T-helper 2 cell treated with Interferon-gamma antibody and Interleukin-4, amounts not matched to agents 5 μg/mL and 100 μg/mL, for 36 hours (primary cell): ENCODE measurements around the gene SS18L1.

ENCODE experiments used
- DNase-seq: peaks from one replicate; pipeline ENCODE4 v3.0.0; 2021; ENCODE audit warnings: low spot score
- H3K27ac Mint-ChIP-seq: one replicate; pipeline ENCODE4 v1.8.0; 2021; ENCODE audit warnings: mild to moderate bottlenecking, mixed read lengths
- H3K27me3 Mint-ChIP-seq: one replicate; pipeline ENCODE4 v1.8.0; 2021; ENCODE audit warnings: low read depth, mixed read lengths
- H3K36me3 Mint-ChIP-seq: one replicate; pipeline ENCODE4 v1.8.0; 2021; ENCODE audit warnings: low read depth, mixed read lengths
- H3K4me1 Mint-ChIP-seq: one replicate; pipeline ENCODE4 v1.8.0; 2021; ENCODE audit warnings: low read depth, mixed read lengths
- H3K4me3 Mint-ChIP-seq: one replicate; pipeline ENCODE4 v1.8.0; 2022; ENCODE audit warnings: mild to moderate bottlenecking, moderate library complexity, mixed read lengths
- H3K9me3 Mint-ChIP-seq: one replicate; pipeline ENCODE4 v1.8.0; 2021; ENCODE audit warnings: mixed read lengths

Gene SS18L1

DNA sequence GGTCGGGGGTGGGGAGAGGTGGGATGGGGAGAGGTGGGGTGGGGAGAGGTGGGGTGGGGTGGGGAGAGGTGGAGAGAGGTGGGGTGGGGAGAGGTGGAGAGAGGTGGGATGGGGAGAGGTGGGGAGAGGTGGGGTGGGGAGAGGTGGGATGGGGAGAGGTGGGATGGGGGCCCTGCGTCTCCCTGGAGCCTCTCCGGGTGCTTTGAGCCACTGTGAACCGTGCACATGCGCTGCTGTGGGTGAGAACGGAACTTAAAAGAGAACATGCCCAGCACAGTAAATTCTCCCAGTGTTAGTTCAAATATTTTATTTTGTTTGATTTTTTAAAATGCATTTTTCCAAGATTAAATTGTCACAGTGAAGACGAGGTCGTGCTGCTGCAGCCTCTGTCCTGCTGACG, 16.7 kb downstream of the SS18L1 start:
- H3K27ac Mint-ChIP-seq: no peak overlapping the region
- no peak overlapping the region for H3K4me3 Mint-ChIP-seq
- peaks cover 7% of the 10 kb centered on the region for H3K4me1 Mint-ChIP-seq
- no peaks in the 10 kb centered on the region for H3K9me3 Mint-ChIP-seq
- H3K36me3 Mint-ChIP-seq: peaks cover 18% of the 10 kb centered on the region
- no peaks in the 10 kb centered on the region for H3K27me3 Mint-ChIP-seq
- DNase-seq: no peak

DNA sequence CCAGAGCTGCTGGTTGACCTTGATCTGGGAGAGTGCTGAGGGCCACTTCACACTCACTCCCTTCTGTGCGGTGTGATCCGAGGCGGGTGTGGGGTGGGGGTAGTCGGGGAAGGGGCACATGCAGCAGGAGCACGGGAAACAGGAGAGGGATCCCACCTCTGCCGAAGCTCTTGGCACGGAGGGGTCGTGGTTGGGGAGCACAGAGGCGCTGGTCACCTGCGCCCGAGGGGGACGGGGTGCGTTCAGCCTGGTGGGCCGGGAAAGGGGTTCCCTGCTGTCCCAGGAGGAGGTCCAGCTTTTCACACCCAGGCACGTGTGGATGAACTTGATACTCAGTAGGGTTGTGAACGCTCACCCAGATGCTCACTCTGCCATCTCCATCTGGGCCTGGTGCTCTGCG, 17.3 kb downstream of the SS18L1 start:
- H3K27me3 Mint-ChIP-seq: no peaks in the 10 kb centered on the region
- DNase-seq: no peak
- H3K27ac Mint-ChIP-seq: no peak overlapping the region
- peaks cover 7% of the 10 kb centered on the region for H3K4me1 Mint-ChIP-seq
- no peak overlapping the region for H3K4me3 Mint-ChIP-seq
- peaks cover 17% of the 10 kb centered on the region for H3K36me3 Mint-ChIP-seq
- H3K9me3 Mint-ChIP-seq: no peaks in the 10 kb centered on the region

DNA sequence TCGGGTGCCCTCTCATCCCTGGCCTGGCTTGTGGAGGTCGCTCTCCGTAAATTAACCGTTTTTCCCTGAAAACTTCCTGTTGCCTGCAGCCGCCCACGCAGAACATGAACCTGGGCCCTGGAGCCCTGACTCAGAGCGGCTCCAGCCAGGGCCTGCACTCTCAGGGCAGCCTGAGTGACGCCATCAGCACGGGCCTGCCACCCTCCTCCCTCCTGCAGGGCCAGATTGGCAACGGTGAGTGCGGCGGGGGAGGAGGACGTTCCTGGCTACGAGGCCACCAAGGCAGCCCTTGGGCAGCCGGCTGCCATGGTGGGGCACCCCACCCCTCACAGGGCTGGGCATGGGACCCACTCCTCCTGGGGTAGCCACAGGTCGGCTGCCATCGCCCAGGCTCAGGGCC, 17.8 kb downstream of the SS18L1 start:
- no peak overlapping the region for H3K27ac Mint-ChIP-seq
- no peaks in the 10 kb centered on the region for H3K9me3 Mint-ChIP-seq

DNA sequence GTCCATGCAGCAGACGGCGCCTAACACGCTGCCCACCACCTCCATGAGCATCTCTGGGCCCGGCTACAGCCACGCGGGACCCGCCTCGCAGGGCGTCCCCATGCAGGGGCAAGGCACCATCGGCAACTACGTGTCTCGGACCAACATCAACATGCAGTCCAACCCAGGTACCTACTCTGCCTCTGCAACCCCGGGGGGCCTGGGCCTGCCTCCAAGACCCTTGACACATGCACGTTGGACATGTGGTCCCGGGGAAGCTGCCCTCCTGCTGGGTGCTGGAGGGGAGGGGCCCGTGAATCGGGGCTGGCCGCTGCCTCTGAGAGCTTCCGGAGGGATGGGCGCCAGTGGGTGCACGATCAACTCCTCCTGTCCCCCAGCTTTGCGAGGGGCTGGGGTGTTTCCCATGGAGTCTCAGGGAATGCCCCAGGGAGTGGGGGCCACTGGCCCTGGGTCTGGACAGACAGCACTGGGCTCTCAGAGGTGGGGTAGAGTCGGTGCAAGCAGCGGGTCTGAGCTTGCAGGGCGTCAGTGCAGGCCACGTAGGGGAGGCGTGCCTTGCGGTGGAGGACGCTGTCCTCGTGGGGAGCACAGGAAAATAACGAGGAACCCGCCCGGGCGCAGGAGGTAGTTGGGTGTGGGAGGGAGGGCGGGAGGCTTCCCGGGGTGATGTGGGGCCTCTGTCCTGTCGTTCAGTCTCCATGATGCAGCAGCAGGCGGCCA, 19.4 kb downstream of the SS18L1 start:
- Mint-ChIP-seq H3K27ac (no peak overlapping the region), H3K4me3 (no peak overlapping the region), H3K4me1 (peaks cover 7% of the 10 kb centered on the region), H3K36me3 (peaks cover 17% of the 10 kb centered on the region), H3K27me3 (no peaks in the 10 kb centered on the region), H3K9me3 (no peaks in the 10 kb centered on the region)
- no peak for DNase-seq

More for the DNA sequence above, 17.8 kb downstream of the SS18L1 start:
- Mint-ChIP-seq H3K36me3 (peaks cover 17% of the 10 kb centered on the region), H3K4me1 (peaks cover 7% of the 10 kb centered on the region), H3K27me3 (no peaks in the 10 kb centered on the region), H3K4me3 (no peak overlapping the region)
- no peak for DNase-seq

DNA sequence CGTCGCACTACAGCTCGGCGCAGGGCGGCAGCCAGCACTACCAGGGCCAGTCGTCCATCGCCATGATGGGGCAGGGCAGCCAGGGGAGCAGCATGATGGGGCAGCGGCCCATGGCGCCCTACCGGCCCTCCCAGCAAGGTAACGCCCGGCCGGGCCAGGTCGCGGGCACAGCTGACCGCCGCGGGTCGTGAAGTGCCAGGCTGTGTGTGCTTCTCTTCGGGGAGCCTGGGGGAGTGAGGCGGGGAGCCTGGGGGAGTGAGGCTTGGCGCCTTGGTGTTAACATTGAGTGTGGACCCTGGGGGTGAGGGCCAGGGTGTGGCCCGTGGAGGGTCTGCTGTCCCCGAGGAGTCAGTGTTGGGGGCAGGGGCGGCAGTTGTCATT, 19.9 kb downstream of the SS18L1 start:
- peaks cover 7% of the 10 kb centered on the region for H3K4me1 Mint-ChIP-seq
- H3K9me3 Mint-ChIP-seq: no peaks in the 10 kb centered on the region
- H3K36me3 Mint-ChIP-seq: peaks cover 17% of the 10 kb centered on the region
- no peak overlapping the region for H3K4me3 Mint-ChIP-seq
- no peak for DNase-seq
- H3K27me3 Mint-ChIP-seq: no peaks in the 10 kb centered on the region
- H3K27ac Mint-ChIP-seq: no peak overlapping the region

DNA sequence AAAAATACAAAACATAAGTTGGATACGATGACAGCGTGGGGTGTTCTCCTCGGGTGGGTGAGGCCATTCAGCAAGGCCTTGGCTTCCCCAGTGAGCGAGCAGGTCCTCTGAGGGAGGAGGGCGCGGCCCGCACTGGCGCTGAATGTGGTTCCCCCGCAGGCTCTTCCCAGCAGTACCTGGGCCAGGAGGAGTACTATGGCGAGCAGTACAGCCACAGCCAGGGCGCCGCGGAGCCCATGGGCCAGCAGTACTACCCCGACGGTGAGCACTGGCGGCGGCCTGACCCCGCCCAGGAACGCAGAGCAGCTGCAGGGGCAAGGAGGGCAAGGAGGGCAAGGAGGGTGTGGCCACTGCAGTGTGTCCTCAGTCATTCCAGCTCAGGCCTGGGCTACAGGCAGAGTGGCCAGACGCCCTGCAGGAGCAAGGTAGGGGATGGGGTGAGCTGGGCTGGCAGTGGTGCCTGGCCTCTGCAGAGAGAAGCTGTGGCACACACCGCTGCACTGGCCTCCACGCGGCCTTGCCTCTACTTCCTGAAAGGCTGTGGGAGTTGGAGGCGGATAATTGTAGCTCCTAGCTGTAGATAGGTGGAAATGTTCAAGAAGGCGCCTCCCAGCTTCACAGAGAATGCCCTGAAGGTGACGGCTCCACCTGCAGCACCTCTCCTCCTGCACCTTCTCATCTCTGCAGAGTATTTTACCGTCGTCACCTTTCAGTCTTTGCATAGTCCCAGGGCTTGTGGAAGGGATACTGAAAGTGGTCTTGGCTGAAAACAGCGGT, 20.6 kb downstream of the SS18L1 start:
- H3K27me3 Mint-ChIP-seq: no peaks in the 10 kb centered on the region
- peaks cover 5% of the 10 kb centered on the region for H3K4me1 Mint-ChIP-seq
- DNase-seq: no peak
- peaks cover 17% of the 10 kb centered on the region for H3K36me3 Mint-ChIP-seq
- no peak overlapping the region for H3K27ac Mint-ChIP-seq
- H3K4me3 Mint-ChIP-seq: no peak overlapping the region
- H3K9me3 Mint-ChIP-seq: no peaks in the 10 kb centered on the region

DNA sequence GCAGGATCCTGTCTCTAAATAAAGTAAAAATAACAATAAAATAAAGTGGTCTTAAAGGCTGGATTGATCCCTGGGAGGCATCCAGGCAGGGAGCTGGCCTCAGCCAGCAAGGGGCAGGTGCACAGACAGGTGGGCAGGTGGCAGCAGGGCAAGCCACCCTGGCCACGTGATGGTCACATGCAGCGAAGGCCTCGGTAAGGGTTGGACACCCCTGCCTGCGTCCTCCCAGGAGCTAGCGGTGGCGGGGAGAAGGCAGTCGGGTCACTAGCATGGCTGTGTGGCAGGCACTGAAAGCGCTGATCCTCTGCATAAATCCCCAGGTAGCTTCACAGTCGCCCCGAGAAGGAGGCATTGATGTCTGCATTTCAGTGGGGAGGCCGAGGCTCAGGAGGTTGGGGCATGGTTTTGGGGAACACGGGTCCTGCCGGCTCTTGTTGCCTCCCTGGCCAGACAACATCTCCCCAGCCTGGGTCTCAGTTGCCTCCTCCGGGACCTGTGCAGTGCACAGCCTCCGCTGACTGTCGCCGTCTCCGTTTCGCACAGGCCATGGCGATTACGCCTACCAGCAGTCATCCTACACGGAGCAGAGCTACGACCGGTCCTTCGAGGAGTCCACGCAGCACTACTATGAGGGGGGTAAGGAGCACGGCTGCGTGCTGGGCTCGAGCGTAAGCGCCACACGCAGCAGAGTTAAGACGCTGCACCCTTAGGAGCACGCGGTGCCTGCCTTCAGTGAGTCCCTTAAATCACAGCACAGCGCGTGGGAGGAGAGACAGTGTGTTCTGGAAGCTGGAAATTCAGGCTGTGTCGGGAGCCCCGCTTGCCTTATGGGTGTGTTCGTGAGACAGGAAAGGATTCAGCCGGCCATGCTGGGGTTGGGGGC, 21.6 kb downstream of the SS18L1 start:
- no peaks in the 10 kb centered on the region for H3K9me3 Mint-ChIP-seq
- H3K4me3 Mint-ChIP-seq: no peak overlapping the region
- H3K27me3 Mint-ChIP-seq: no peaks in the 10 kb centered on the region
- H3K27ac Mint-ChIP-seq: no peak overlapping the region
- no peak for DNase-seq
- H3K36me3 Mint-ChIP-seq: peaks cover 22% of the 10 kb centered on the region
- H3K4me1 Mint-ChIP-seq: no peaks in the 10 kb centered on the region

DNA sequence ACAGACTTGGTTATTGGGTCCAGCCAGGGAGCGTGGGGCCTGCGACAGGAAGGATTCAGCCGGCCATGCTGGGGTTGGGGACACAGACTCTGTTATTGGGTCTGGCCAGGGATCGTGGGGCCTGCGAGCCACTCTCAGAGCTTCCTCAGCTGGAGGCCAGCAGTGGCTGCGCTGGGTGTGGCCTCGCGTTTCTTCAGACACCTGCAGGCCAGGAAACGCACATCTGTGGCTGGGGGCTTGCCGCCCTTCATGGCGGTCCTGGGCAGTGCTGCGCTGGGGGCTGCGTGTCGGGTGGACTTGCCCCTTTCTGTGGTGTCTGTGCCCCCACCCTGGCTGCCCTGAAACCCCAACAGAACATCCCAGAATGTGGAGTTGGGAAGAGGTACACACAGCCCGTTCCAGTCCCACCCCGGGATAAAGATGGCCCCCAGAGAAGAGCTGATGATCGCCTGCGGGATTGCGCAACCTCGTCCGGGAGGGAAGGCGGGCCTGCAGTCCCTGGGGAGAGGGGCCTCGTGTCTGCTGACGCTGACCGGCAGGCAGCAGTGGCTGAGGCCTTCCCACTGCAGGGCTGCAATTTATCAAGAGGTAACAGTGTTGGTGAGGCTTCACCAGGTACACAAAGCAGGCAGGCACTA, 22.3 kb downstream of the SS18L1 start:
- no peak for DNase-seq
- Mint-ChIP-seq H3K36me3 (peaks cover 17% of the 10 kb centered on the region), H3K27ac (no peak overlapping the region), H3K4me1 (no peaks in the 10 kb centered on the region), H3K4me3 (no peak overlapping the region), H3K27me3 (no peaks in the 10 kb centered on the region), H3K9me3 (no peaks in the 10 kb centered on the region)

DNA sequence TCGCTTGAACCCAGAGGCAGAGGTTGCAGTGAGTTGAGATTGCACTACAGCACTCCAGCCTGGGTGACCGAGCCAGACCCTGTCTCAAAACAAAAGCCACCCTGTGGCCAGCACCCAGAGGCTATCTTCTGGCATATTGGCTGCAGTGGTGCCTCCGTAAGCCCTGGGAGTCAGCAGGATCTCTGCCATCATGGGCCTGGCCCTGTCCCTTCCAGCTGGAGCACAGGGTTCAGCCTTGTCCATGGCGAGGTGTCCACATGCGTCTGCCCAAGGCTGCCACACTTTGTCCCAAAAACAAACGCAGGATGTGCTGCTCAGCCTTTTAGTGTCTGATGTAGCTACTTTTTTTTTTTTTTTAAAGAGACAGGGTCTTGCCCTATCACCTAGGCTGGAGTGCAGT, 23.9 kb downstream of the SS18L1 start:
- no peak overlapping the region for H3K4me3 Mint-ChIP-seq
- H3K27ac Mint-ChIP-seq: no peak overlapping the region

DNA sequence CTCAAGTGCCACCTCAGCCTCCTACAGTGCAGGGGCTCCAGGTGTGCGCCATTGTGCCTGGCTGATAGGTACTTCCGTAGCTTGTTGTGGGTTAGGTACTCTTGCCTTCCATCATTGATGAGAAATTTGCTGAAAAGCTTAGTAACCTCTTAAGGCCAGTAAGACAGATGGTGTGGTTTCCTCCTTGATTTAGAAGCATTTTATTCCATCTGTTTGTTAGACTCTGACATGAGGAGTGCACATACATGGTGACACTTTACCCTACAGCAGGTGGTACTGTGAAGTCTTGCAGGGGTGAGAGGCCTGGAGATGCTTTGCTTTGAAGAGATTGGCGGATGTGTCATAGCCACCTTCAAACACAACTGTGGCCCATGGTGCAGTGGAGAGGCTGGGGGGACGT, 24.5 kb downstream of the SS18L1 start:
- Mint-ChIP-seq H3K36me3 (peaks cover 16% of the 10 kb centered on the region), H3K4me3 (no peak overlapping the region), H3K27me3 (no peaks in the 10 kb centered on the region), H3K9me3 (no peaks in the 10 kb centered on the region), H3K27ac (no peak overlapping the region), H3K4me1 (no peaks in the 10 kb centered on the region)
- DNase-seq: no peak

More for the DNA sequence above, 23.9 kb downstream of the SS18L1 start:
- no peaks in the 10 kb centered on the region for H3K4me1 Mint-ChIP-seq
- peaks cover 17% of the 10 kb centered on the region for H3K36me3 Mint-ChIP-seq
- no peak for DNase-seq
- H3K27me3 Mint-ChIP-seq: no peaks in the 10 kb centered on the region
- H3K9me3 Mint-ChIP-seq: no peaks in the 10 kb centered on the region

DNA sequence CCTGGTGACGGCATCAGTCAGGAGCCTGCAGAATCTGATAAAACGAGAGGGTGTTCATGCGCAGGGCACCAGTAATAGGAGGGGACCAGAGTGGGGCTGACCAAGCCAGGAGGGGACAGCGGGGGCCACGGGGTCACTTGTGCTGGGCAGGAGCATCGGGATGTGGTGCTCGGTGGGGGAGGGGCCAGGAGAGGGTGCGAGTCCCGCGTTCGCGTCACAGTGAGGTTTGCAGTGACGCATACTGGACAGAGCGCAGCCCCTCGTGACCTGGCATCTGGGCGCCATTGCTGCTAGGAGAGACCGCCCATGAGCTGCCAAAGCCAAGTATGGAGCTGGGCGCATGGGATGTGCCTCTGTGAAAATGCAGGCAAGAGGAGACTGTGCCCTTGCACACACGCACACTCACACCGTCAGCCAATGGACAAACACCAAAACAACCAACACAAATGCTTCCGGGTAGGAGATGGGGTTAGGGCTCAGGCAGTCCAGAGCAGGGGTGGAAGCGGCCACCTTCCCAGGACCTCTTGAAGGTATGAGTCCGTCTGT, 25.4 kb downstream of the SS18L1 start:
- no peaks in the 10 kb centered on the region for H3K27me3 Mint-ChIP-seq
- DNase-seq: no peak
- no peaks in the 10 kb centered on the region for H3K4me1 Mint-ChIP-seq
- no peak overlapping the region for H3K27ac Mint-ChIP-seq
- H3K9me3 Mint-ChIP-seq: no peaks in the 10 kb centered on the region
- no peak overlapping the region for H3K4me3 Mint-ChIP-seq
- peaks cover 15% of the 10 kb centered on the region for H3K36me3 Mint-ChIP-seq

DNA sequence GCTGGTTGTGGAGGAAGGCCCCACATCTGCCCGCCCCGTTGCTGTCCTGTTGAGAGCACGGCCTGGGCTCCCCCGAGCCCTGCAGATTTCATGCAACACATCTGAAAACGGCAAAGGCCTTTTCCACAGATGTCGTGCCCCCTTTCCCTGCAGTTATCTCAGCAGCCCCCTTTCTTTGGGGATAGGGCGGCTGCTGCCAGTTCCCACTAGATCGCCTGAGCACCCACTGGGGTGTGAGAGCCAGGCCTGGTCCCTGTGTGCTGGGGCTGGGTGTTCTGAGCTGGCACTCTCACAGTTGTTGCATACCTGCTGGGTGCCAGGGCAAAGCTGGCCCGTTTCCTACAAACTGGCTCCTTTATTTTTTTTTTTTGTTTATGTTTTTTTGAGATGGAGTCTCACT, 27.0 kb downstream of the SS18L1 start:
- peaks cover 13% of the 10 kb centered on the region for H3K36me3 Mint-ChIP-seq
- no peak for DNase-seq

DNA sequence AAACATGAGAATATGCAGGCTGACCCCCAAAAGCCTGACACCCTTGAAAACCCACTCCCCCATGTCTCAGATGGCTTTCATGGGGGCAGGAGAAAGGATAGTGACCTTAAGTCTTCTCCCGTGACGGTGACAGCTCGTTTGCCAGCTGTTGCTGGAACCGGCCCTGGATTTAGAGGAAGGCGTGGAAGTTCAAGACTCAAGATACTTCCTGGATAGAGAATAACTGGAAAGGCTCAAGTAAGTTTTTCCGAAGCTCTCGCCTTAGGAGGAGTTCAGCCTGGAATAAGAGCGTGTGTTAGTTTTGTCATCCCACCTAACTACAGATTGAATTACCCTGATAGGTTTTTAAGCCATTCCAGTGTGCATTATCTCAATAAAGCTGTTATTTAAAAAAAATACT, 27.7 kb downstream of the SS18L1 start:
- Mint-ChIP-seq H3K36me3 (peaks cover 13% of the 10 kb centered on the region), H3K4me1 (no peaks in the 10 kb centered on the region), H3K27me3 (no peaks in the 10 kb centered on the region), H3K9me3 (no peaks in the 10 kb centered on the region), H3K4me3 (no peak overlapping the region), H3K27ac (no peak overlapping the region)
- no peak for DNase-seq

More for the DNA sequence above, 27.0 kb downstream of the SS18L1 start:
- Mint-ChIP-seq H3K9me3 (no peaks in the 10 kb centered on the region), H3K27me3 (no peaks in the 10 kb centered on the region), H3K4me1 (no peaks in the 10 kb centered on the region), H3K4me3 (no peak overlapping the region), H3K27ac (no peak overlapping the region)
